Inflammatory macrophage treated with lipopolysaccharide for 4 hours (primary cell): ENCODE data around the gene FXYD5.
"Not testable (repeated sequence)": the region's sequence is repeated elsewhere in the genome, so short reads cannot be mapped to it uniquely, and the experiment has no call there.

Experiments
- DNase-seq: peaks from one replicate; pipeline ENCODE4 v3.0.0-alpha.2; 2020

Gene FXYD5

GRCh38 chr19:35120492-35120891 lies 34.0 kb upstream of the FXYD5 start:
- peak; percentile 96 for DNase-seq

- DNase-seq: peak; percentile 17
Observed at GRCh38 chr19:35120898-35121297, 33.6 kb upstream of the FXYD5 start.

GRCh38 chr19:35122687-35123551 lies 31.6 kb upstream of the FXYD5 start:
- DNase-seq: no peak

- peak; percentile 28 for DNase-seq
Observed at GRCh38 chr19:35123573-35123972, 31.0 kb upstream of the FXYD5 start.

- DNase-seq: peak; percentile 92
Observed at GRCh38 chr19:35124098-35125060, 30.2 kb upstream of the FXYD5 start.

- DNase-seq: no peak
Observed at GRCh38 chr19:35125270-35125717, 29.2 kb upstream of the FXYD5 start.

GRCh38 chr19:35125749-35126623 lies 28.5 kb upstream of the FXYD5 start:
- DNase-seq: no peak

GRCh38 chr19:35126624-35126959 lies 27.9 kb upstream of the FXYD5 start:
- DNase-seq: no peak

- no peak for DNase-seq
Observed at GRCh38 chr19:35127871-35128270, 26.7 kb upstream of the FXYD5 start.

- DNase-seq: no peak
Observed at GRCh38 chr19:35128398-35129057, 26.0 kb upstream of the FXYD5 start.

GRCh38 chr19:35129724-35130274 lies 24.7 kb upstream of the FXYD5 start:
- DNase-seq: not testable (repeated sequence)

GRCh38 chr19:35130761-35131720 lies 23.5 kb upstream of the FXYD5 start:
- no peak for DNase-seq

- no peak for DNase-seq
Observed at GRCh38 chr19:35132254-35132653, 22.3 kb upstream of the FXYD5 start.

GRCh38 chr19:35133826-35134225 lies 20.7 kb upstream of the FXYD5 start:
- no peak for DNase-seq

GRCh38 chr19:35134601-35135242 lies 19.8 kb upstream of the FXYD5 start, which contains the start of gene LGI4:
Gene LGI4 (minus strand): TSS chr19:35135059. CDS start chr19:35134680, 379 bp downstream.
- DNase-seq: no peak

- peak; percentile 66 for DNase-seq
Observed at GRCh38 chr19:35135389-35135909, 19.1 kb upstream of the FXYD5 start.

GRCh38 chr19:35136231-35136630 lies 18.3 kb upstream of the FXYD5 start:
- no peak for DNase-seq

- DNase-seq: no peak
Observed at GRCh38 chr19:35136977-35137702, 17.4 kb upstream of the FXYD5 start.
